PFSK-1 (cell line): Measurements from ENCODE around the gene SPTBN4.

Experiments used
- POLR2AphosphoS5 ChIP-seq: IDR thresholded peaks from 2 replicates; pipeline ENCODE4 v1.6.1; 2012; ENCODE audit warnings: low read depth, mild to moderate bottlenecking, control low read depth, low read length, moderate library complexity
- REST ChIP-seq, 2 experiments: IDR thresholded peaks; 2 replicates each; pipeline versions ENCODE4 v1.6.1 to v1.8.0; 2011 to 2012; ENCODE audit warnings: low read depth in 2 of 2, low read length in 2 of 2, control low read depth in 1 of 2, inconsistent platforms in 1 of 2, mild to moderate bottlenecking in 1 of 2, moderate library complexity in 1 of 2; ENCODE audit not compliant: insufficient read depth in 1 of 2
- SIN3A ChIP-seq: IDR thresholded peaks from 2 replicates; pipeline ENCODE4 v1.6.1; 2012; ENCODE audit warnings: mild to moderate bottlenecking, low read length, moderate library complexity, borderline replicate concordance; ENCODE audit not compliant: insufficient read depth
- TAF1 ChIP-seq: IDR thresholded peaks from 2 replicates; pipeline ENCODE4 v1.6.1; 2012; ENCODE audit warnings: low read length, control low read depth, borderline replicate concordance; ENCODE audit not compliant: insufficient read depth

DNA sequence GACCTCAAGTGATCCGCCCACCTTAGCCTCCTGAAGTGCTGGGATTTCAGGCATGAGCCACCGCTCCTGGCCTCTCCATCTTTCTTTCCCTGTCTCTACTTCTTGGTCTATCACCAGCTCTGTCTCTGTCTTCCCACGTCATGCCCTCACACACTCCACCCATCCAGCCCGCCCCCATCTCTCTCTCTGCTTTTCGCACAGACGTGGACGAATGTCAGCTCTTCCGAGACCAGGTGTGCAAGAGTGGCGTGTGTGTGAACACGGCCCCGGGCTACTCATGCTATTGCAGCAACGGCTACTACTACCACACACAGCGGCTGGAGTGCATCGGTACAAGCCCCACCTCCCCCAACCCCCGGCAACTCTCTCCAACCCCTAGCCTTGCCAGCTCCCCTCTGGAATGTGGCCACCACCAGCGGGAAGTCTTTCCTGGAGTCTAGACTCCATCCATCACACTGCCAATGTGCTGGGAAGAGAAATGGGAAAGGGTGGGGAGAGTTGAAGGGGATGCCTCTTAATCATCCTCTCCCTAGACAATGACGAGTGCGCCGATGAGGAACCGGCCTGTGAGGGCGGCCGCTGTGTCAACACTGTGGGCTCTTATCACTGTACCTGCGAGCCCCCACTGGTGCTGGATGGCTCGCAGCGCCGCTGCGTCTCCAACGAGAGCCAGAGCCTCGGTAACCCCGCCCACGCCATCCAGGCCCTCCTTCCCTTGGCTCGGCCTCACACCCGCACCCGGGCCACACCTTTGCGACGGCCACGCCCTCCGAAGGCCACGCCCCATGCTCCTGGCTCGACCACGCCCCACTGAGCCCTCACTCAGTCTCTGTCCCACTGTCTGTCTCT is 156.8 kb downstream of the SPTBN4 start:
- TF ChIP-seq REST (IDR thresholded peaks at IDR 0.05; ENCODE audit: insufficient read depth in 1 of 2, low read depth in 2 of 2, low read length in 2 of 2) (no peak), POLR2AphosphoS5 (no peak), SIN3A (no peak), TAF1 (no peak)
